GM10266 (cell line): ENCODE results near the gene CDH23.

ENCODE experiments used
- DNase-seq: peaks from one replicate; pipeline ENCODE4 v3.0.0; 2012; ENCODE audit errors: extremely low spot score
- CTCF ChIP-seq: IDR thresholded peaks from 2 replicates; pipeline ENCODE4 v1.5.1; 2012; ENCODE audit warnings: mild to moderate bottlenecking, low read depth; ENCODE audit not compliant: control insufficient read depth, insufficient read depth; ENCODE audit errors: missing control alignments

Gene CDH23

GRCh38 chr10:71737834-71738197, 341.1 kb downstream of the CDH23 start:
- DNase-seq, result no peak
- no peak for TF ChIP-seq CTCF

- DNase-seq, result no peak
- TF ChIP-seq CTCF, result no peak
Observed at GRCh38 chr10:71739358-71739900, 342.7 kb downstream of the CDH23 start.

DNA sequence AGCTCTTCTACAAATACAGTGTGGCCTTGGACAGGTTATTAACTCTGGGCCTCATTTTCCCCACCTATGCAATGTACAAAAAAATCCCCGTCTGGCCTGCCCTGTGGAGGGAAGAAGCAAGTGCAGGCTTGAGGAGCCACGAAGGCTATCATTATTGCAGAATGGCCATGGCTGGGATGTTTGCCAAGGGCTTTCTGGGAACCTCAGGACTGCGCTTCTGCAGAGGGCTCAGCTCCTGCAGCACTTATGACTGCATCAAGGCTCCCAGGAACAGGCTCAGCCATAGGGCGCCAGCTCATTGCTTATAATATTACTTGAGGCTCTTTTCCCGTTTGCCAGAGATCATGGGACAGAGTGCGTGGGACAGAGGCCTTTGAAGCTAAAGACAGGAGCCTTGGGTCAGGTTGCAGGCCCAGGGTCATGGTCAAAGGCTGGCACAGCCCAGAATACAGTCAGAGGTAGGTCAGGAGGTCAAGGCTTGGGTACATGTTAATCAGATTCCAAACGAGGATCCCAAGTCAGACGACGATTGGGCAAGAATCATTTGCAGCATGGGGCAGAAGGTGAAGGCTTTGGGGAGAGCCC, 343.4 kb downstream of the CDH23 start:
- no peak for DNase-seq
- no peak for TF ChIP-seq CTCF

GRCh38 chr10:71741029-71741428, 344.3 kb downstream of the CDH23 start:
- no peak for DNase-seq
- no peak for TF ChIP-seq CTCF

GRCh38 chr10:71741671-71742070, 345.0 kb downstream of the CDH23 start:
- TF ChIP-seq CTCF, result no peak

GRCh38 chr10:71742301-71743088, 345.8 kb downstream of the CDH23 start:
- TF ChIP-seq CTCF, result no peak
- no peak for DNase-seq

More at GRCh38 chr10:71741671-71742070, 345.0 kb downstream of the CDH23 start:
- DNase-seq, result no peak
